ENCODE data around the gene CD248. TPM values are rescaled to one million over a fixed set of nuclear protein-coding genes. Genes with fewer than 3 reads are reported as not detected.
A peak's percentile ranks its signal among the peaks of the same experiment; 100 is the strongest.

Gene CD248
- total RNA-seq, 1 experiment from 2014 or later, result 0.45 TPM

- peaks cover 2% of the 10 kb centered on the region; the same call in 1 of the 2 replicates for H3K4me1 ChIP-seq
- H3K27me3 ChIP-seq, result no peaks in the 10 kb centered on the region
- DNase-seq, result no peak
- H3K9me3 ChIP-seq (replicated peaks), result no peaks in the 10 kb centered on the region
- H3K27ac ChIP-seq, result no peak overlapping the region
- H3K4me3 ChIP-seq, result peak overlapping the region; percentile 69
- no peaks in the 10 kb centered on the region for H3K36me3 ChIP-seq
Observed at GRCh38 chr11:66346476-66347424, 29.9 kb upstream of the CD248 start.

GRCh38 chr11:66345316-66345649, 28.4 kb upstream of the CD248 start:
- no peaks in the 10 kb centered on the region for H3K27me3 ChIP-seq
- H3K36me3 ChIP-seq, result no peaks in the 10 kb centered on the region
- no peak overlapping the region for H3K27ac ChIP-seq
- DNase-seq, result no peak
- H3K9me3 ChIP-seq (replicated peaks), result no peaks in the 10 kb centered on the region
- H3K4me1 ChIP-seq, result peaks cover 2% of the 10 kb centered on the region; the same call in 1 of the 2 replicates
- H3K4me3 ChIP-seq, result peak overlapping the region; percentile 74

- Histone ChIP-seq H3K9me3 (replicated peaks) (no peaks in the 10 kb centered on the region), H3K27ac (peak within 1 kb of the TSS; percentile 5; the same call in 1 of the 2 replicates), H3K27me3 (no peaks in the 10 kb centered on the region), H3K36me3 (no peaks in the 10 kb centered on the region), H3K4me1 (peaks cover 2% of the 10 kb centered on the region; the same call in 1 of the 2 replicates), H3K4me3 (peak within 1 kb of the TSS; percentile 74)
- peak; percentile 96 for DNase-seq
Observed at GRCh38 chr11:66344550-66345315, 27.9 kb upstream of the CD248 start, which contains the start of gene BRMS1. Gene BRMS1, minus strand, starts transcription at chr11:66345104. Its CDS starts 2,870 bp downstream, at chr11:66342234.

GRCh38 chr11:66343176-66343575, 26.3 kb upstream of the CD248 start:
- DNase-seq, result no peak
- no peak overlapping the region for H3K4me3 ChIP-seq
- no peaks in the 10 kb centered on the region for H3K9me3 ChIP-seq (replicated peaks)
- H3K36me3 ChIP-seq, result no peaks in the 10 kb centered on the region
- no peak overlapping the region for H3K27ac ChIP-seq
- no peaks in the 10 kb centered on the region for H3K27me3 ChIP-seq
- peaks cover 2% of the 10 kb centered on the region; the same call in 1 of the 2 replicates for H3K4me1 ChIP-seq

- no peak overlapping the region for H3K4me3 ChIP-seq
- DNase-seq, result no peak
- H3K27ac ChIP-seq, result no peak overlapping the region
- no peaks in the 10 kb centered on the region for H3K36me3 ChIP-seq
- H3K27me3 ChIP-seq, result no peaks in the 10 kb centered on the region
- H3K4me1 ChIP-seq, result peaks cover 12% of the 10 kb centered on the region
- no peaks in the 10 kb centered on the region for H3K9me3 ChIP-seq (replicated peaks)
Observed at GRCh38 chr11:66341502-66342126, 24.8 kb upstream of the CD248 start.

- no peaks in the 10 kb centered on the region for H3K27me3 ChIP-seq
- H3K4me3 ChIP-seq, result no peak overlapping the region
- no peaks in the 10 kb centered on the region for H3K36me3 ChIP-seq
- H3K9me3 ChIP-seq (replicated peaks), result no peaks in the 10 kb centered on the region
- DNase-seq, result no peak
- H3K27ac ChIP-seq, result no peak overlapping the region
- H3K4me1 ChIP-seq, result peaks cover 15% of the 10 kb centered on the region
Observed at GRCh38 chr11:66340596-66341501, 24.0 kb upstream of the CD248 start.

- Histone ChIP-seq H3K27ac (no peak overlapping the region), H3K4me3 (no peak overlapping the region), H3K27me3 (no peaks in the 10 kb centered on the region), H3K4me1 (peaks cover 15% of the 10 kb centered on the region), H3K9me3 (replicated peaks) (no peaks in the 10 kb centered on the region), H3K36me3 (no peaks in the 10 kb centered on the region)
- no peak for DNase-seq
Observed at GRCh38 chr11:66339686-66340483, 23.0 kb upstream of the CD248 start.

- H3K27ac ChIP-seq, result no peak overlapping the region
- H3K36me3 ChIP-seq, result no peaks in the 10 kb centered on the region
- no peak overlapping the region for H3K4me3 ChIP-seq
- DNase-seq, result no peak
- no peaks in the 10 kb centered on the region for H3K27me3 ChIP-seq
- no peaks in the 10 kb centered on the region for H3K9me3 ChIP-seq (replicated peaks)
- peaks cover 15% of the 10 kb centered on the region for H3K4me1 ChIP-seq
Observed at GRCh38 chr11:66339162-66339675, 22.4 kb upstream of the CD248 start.

GRCh38 chr11:66338276-66339161, 21.7 kb upstream of the CD248 start:
- Histone ChIP-seq H3K27me3 (no peaks in the 10 kb centered on the region), H3K4me3 (no peak overlapping the region), H3K4me1 (peaks cover 15% of the 10 kb centered on the region), H3K36me3 (no peaks in the 10 kb centered on the region), H3K9me3 (replicated peaks) (no peaks in the 10 kb centered on the region), H3K27ac (no peak overlapping the region)
- DNase-seq, result no peak

- no peak for DNase-seq
- Histone ChIP-seq H3K4me1 (peaks cover 15% of the 10 kb centered on the region), H3K27me3 (no peaks in the 10 kb centered on the region), H3K36me3 (no peaks in the 10 kb centered on the region), H3K27ac (peak overlapping the region; percentile 31; the same call in 1 of the 2 replicates), H3K4me3 (no peak overlapping the region), H3K9me3 (replicated peaks) (no peaks in the 10 kb centered on the region)
Observed at GRCh38 chr11:66337103-66337899, 20.5 kb upstream of the CD248 start.

- Histone ChIP-seq H3K27ac (peak within 1 kb of the TSS; percentile 31), H3K27me3 (no peaks in the 10 kb centered on the region), H3K9me3 (replicated peaks) (no peaks in the 10 kb centered on the region), H3K36me3 (no peaks in the 10 kb centered on the region), H3K4me3 (peak within 1 kb of the TSS; percentile 55), H3K4me1 (peaks cover 15% of the 10 kb centered on the region)
- DNase-seq, result peak; percentile 67 to 69
Observed at GRCh38 chr11:66336234-66337102, 19.6 kb upstream of the CD248 start, which contains the start of gene RIN1. Gene RIN1, minus strand, starts transcription at chr11:66336434. Its CDS starts 32 bp downstream, at chr11:66336402.

Data from SJCRH30 (cell line).